CD14-positive monocyte (primary cell): Measurements from ENCODE around the gene ZNF804B. TPM values are rescaled to one million over a fixed set of nuclear protein-coding genes. Genes with fewer than 3 reads are reported as not detected.

Source experiments
- DNase-seq, 3 donors: peaks; one replicate each; pipeline ENCODE4 v3.0.0-alpha.2; 2011 to 2022
- H2AFZ ChIP-seq: 2 replicates; pipeline ENCODE4 v1.6.0; 2012; ENCODE audit warnings: mild to moderate bottlenecking, low read depth, low read length, inconsistent platforms; ENCODE audit not compliant: insufficient read depth, poor library complexity, severe bottlenecking
- H3K27ac ChIP-seq, 2 donors: 1 replicate in 1 of 2; 2 replicates in 1 of 2; pipeline ENCODE4 v1.5.1; 2012 to 2013; ENCODE audit warnings: low read length in 2 of 2, control low read depth in 1 of 2, inconsistent platforms in 1 of 2, low read depth in 1 of 2, mild to moderate bottlenecking in 1 of 2
- H3K27me3 ChIP-seq, 2 donors: one replicate each; pipeline versions ENCODE4 v1.6.0 to v1.6.1; 2011 to 2013; ENCODE audit warnings: low read length in 2 of 2; ENCODE audit not compliant: control insufficient read depth in 2 of 2, insufficient read depth in 2 of 2
- H3K36me3 ChIP-seq, 2 donors: replicated peaks in 1 of 2; 1 replicate in 1 of 2; 2 replicates in 1 of 2; pipeline versions ENCODE4 v1.5.1 to v1.6.1; 2012 to 2013; ENCODE audit warnings: low read length in 2 of 2, control low read depth in 1 of 2, inconsistent platforms in 1 of 2, mild to moderate bottlenecking in 1 of 2; ENCODE audit not compliant: insufficient read depth in 2 of 2, control insufficient read depth in 1 of 2
- H3K4me1 ChIP-seq, 2 donors: 1 replicate in 1 of 2; 2 replicates in 1 of 2; pipeline versions ENCODE4 v1.5.1 to v1.6.1; 2012 to 2013; ENCODE audit warnings: low read length in 2 of 2, control low read depth in 1 of 2, inconsistent platforms in 1 of 2, mild to moderate bottlenecking in 1 of 2, moderate library complexity in 1 of 2; ENCODE audit not compliant: insufficient read depth in 2 of 2, control insufficient read depth in 1 of 2
- H3K4me2 ChIP-seq: replicated peaks from 2 replicates; pipeline ENCODE3; 2012; ENCODE audit warnings: low read length, moderate library complexity, mild to moderate bottlenecking; ENCODE audit not compliant: poor library complexity, severe bottlenecking; ENCODE audit errors: extremely low read depth
- H3K4me3 ChIP-seq, 3 experiments: fragments of 200-600 bp in 1 of 3; sonication (generic) in 1 of 3; replicated peaks in 1 of 3; 1 replicate in 2 of 3; 2 replicates in 1 of 3; pipeline ENCODE4 v1.5.1; 2011 to 2013; ENCODE audit warnings: low read length in 3 of 3, mild to moderate bottlenecking in 3 of 3, control low read depth in 2 of 3, low read depth in 2 of 3, inconsistent platforms in 1 of 3, moderate library complexity in 1 of 3
- H3K79me2 ChIP-seq: 2 replicates; pipeline ENCODE4 v1.6.0; 2012; ENCODE audit warnings: mild to moderate bottlenecking, control low read depth, inconsistent platforms, low read length, moderate library complexity; ENCODE audit not compliant: insufficient read depth
- H3K9ac ChIP-seq: 2 replicates; pipeline ENCODE4 v1.6.0; 2017; ENCODE audit warnings: low read length, mild to moderate bottlenecking; ENCODE audit not compliant: insufficient read depth, poor library complexity, severe bottlenecking
- H3K9me3 ChIP-seq, 2 donors: replicated peaks in 1 of 2; 1 replicate in 1 of 2; 2 replicates in 1 of 2; pipeline versions ENCODE4 v1.5.1 to v1.6.1; 2012 to 2013; ENCODE audit warnings: low read length in 2 of 2, control low read depth in 1 of 2; ENCODE audit not compliant: control insufficient read depth in 1 of 2, insufficient read depth in 1 of 2
- H4K20me1 ChIP-seq: 2 replicates; pipeline ENCODE4 v1.6.0; 2012; ENCODE audit warnings: mild to moderate bottlenecking, low read length, control low read depth, moderate library complexity; ENCODE audit not compliant: insufficient read depth
- H3K27ac Mint-ChIP-seq, 7 donors: one replicate each; pipeline ENCODE4 v1.8.0; 2020; ENCODE audit warnings: mild to moderate bottlenecking in 7 of 7, mixed read lengths in 7 of 7, moderate library complexity in 6 of 7, inconsistent platforms in 2 of 7
- H3K27me3 Mint-ChIP-seq, 3 donors: one replicate each; pipeline ENCODE4 v1.8.0; 2021 to 2022; ENCODE audit warnings: low read depth in 3 of 3, mild to moderate bottlenecking in 3 of 3, mixed read lengths in 3 of 3, moderate library complexity in 3 of 3, inconsistent platforms in 1 of 3
- H3K36me3 Mint-ChIP-seq, 2 donors: one replicate each; pipeline ENCODE4 v1.8.0; 2020; ENCODE audit warnings: mixed read lengths in 2 of 2, inconsistent platforms in 1 of 2, mild to moderate bottlenecking in 1 of 2
- H3K4me1 Mint-ChIP-seq: one replicate; pipeline ENCODE4 v1.8.0; 2020; ENCODE audit warnings: mild to moderate bottlenecking, mixed read lengths
- H3K4me3 Mint-ChIP-seq, 2 donors: one replicate each; pipeline ENCODE4 v1.8.0; 2020; ENCODE audit warnings: mild to moderate bottlenecking in 2 of 2, mixed read lengths in 2 of 2, moderate library complexity in 1 of 2
- H3K9me3 Mint-ChIP-seq, 7 donors: one replicate each; pipeline ENCODE4 v1.8.0; 2020 to 2022; ENCODE audit warnings: mixed read lengths in 7 of 7, mild to moderate bottlenecking in 6 of 7, moderate library complexity in 6 of 7, inconsistent platforms in 2 of 7
- WGBS: methylation state at CpG from one replicate; pipeline ENCODE4 v1.1.5; 2013; ENCODE audit warnings: missing lambda C conversion rate; ENCODE audit not compliant: insufficient coverage; 5-methylcytosine and 5-hydroxymethylcytosine counted together
- intact Hi-C, 2 donors: fragments of 100-400 bp; cut with micrococcal nuclease; formaldehyde crosslinking; loops; one replicate each; pipeline versions ENCODE4 v1.15.0 to v1.15.1; 2023
- polyA plus RNA-seq, 3 donors: library from polyadenylated mRNA; depleted of rRNA in 1 of 3; unstranded in 2 of 3; stranded (reverse) in 1 of 3; fragments of 300-500 nt in 2 of 3; fragments of >200 nt in 1 of 3; fragmentation: Illumina TruSeq in 2 of 3; gene quantifications; 1 replicate in 2 of 3; 2 replicates in 1 of 3; pipeline ENCODE4 v1.2.3, GENCODE V29; 2012 to 2021
- TF ChIP-seq, protein P1 (sequence below): fragments of 200-600 bp; IDR thresholded peaks from one replicate; pipeline ENCODE4 v1.8.0; 2022; ENCODE audit warnings: antibody characterized with exemption, mild to moderate bottlenecking

ZNF804B gene
- polyA plus RNA-seq, 3 donors: not detected

DNA sequence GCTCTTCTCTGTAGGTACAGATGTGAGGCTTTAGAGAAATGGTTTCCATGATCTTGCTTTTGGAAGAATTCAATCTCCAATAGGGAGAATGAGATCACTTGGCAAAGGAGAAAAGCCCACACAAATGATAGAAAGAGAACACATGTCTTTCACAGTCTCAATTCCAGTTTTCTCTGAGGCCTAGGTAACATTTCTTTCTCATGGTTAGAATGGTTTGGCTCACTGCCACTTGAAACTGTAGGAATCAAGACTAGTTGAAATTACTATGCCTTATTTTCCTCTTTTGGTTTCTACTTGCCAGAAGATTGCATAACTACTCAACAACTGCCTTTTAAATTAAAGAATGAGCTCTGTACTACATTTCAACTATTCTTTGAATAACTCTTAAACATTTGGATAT is 312.6 kb downstream of the ZNF804B start:
- Histone ChIP-seq H3K4me1 (peaks cover 4 to 7% of the 10 kb centered on the region in 2 donors), H3K9me3 (peaks cover 4 to 8% of the 10 kb centered on the region in 2 donors), H3K4me2 (no peak overlapping the region), H2AFZ (no peak overlapping the region), H3K27ac (no peak overlapping the region), H3K9ac (no peak overlapping the region), H3K79me2 (no peaks in the 10 kb centered on the region), H3K27me3 (no peaks in the 10 kb centered on the region), H3K4me3 (no peak overlapping the region), H4K20me1 (no peaks in the 10 kb centered on the region), H3K36me3 (no peaks in the 10 kb centered on the region)
- no peak overlapping the region for H3K27ac Mint-ChIP-seq
- H3K4me3 Mint-ChIP-seq: no peak overlapping the region
- DNase-seq: no peak
- H3K27me3 Mint-ChIP-seq: no peaks in the 10 kb centered on the region
- TF ChIP-seq, protein P1, sequence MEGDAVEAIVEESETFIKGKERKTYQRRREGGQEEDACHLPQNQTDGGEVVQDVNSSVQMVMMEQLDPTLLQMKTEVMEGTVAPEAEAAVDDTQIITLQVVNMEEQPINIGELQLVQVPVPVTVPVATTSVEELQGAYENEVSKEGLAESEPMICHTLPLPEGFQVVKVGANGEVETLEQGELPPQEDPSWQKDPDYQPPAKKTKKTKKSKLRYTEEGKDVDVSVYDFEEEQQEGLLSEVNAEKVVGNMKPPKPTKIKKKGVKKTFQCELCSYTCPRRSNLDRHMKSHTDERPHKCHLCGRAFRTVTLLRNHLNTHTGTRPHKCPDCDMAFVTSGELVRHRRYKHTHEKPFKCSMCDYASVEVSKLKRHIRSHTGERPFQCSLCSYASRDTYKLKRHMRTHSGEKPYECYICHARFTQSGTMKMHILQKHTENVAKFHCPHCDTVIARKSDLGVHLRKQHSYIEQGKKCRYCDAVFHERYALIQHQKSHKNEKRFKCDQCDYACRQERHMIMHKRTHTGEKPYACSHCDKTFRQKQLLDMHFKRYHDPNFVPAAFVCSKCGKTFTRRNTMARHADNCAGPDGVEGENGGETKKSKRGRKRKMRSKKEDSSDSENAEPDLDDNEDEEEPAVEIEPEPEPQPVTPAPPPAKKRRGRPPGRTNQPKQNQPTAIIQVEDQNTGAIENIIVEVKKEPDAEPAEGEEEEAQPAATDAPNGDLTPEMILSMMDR: no peak
- peaks cover 0 to 14% (median 8%) of the 10 kb centered on the region in 7 donors for H3K9me3 Mint-ChIP-seq
- intact Hi-C loops: no loop called here
- no peaks in the 10 kb centered on the region for H3K36me3 Mint-ChIP-seq
- peaks cover 13% of the 10 kb centered on the region for H3K4me1 Mint-ChIP-seq

DNA sequence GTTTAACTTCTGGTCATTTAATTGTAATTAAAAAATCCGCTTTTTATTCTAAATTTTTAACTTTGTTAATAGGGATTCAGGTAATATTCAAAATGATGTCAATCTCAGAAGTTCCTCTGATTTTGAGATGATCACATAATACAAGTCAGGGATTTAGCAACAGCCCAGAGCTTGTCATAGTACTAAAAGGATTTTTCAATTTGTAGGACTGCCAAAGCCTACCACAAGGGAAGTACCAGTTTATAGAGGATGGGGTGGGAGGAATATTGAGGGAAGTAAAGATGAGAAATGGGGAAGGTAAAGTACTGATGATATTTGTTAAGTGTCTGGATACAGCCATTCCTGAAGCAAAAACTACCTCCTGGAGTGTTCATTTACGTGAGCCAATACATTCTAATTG is 314.3 kb downstream of the ZNF804B start:
- DNase-seq: no peak
- peaks cover 4 to 8% of the 10 kb centered on the region in 2 donors for H3K9me3 ChIP-seq
- no CpG with 5 or more reads among the region's 2 CpGs for WGBS
- Mint-ChIP-seq H3K9me3 (peaks cover 0 to 10% (median 8%) of the 10 kb centered on the region in 7 donors), H3K4me1 (peaks cover 13% of the 10 kb centered on the region), H3K27me3 (no peaks in the 10 kb centered on the region), H3K27ac (no peak overlapping the region), H3K4me3 (no peak overlapping the region), H3K36me3 (no peaks in the 10 kb centered on the region)
- H3K4me3 ChIP-seq: no peak overlapping the region
- H3K27me3 ChIP-seq: no peaks in the 10 kb centered on the region
- H4K20me1 ChIP-seq: no peaks in the 10 kb centered on the region
- H2AFZ ChIP-seq: no peak overlapping the region
- no peak overlapping the region for H3K27ac ChIP-seq
- intact Hi-C loops: no loop called here
- TF ChIP-seq, protein P1: no peak
- H3K4me1 ChIP-seq: peaks cover 4 to 7% of the 10 kb centered on the region in 2 donors
- H3K79me2 ChIP-seq: no peaks in the 10 kb centered on the region
- H3K36me3 ChIP-seq: no peaks in the 10 kb centered on the region
- no peak overlapping the region for H3K4me2 ChIP-seq
- H3K9ac ChIP-seq: no peak overlapping the region
